ENCODE measurements around the gene TDRD10. TPM values are rescaled to one million over a fixed set of nuclear protein-coding genes. Genes with fewer than 3 reads are reported as not detected.
"Not testable (repeated sequence)": the region's sequence is repeated elsewhere in the genome, so short reads cannot be mapped to it uniquely, and the experiment has no call there.

Gene TDRD10
- total RNA-seq, 2 donors from 2014 or later, result 0.85 to 1.8 TPM

GRCh38 chr1:154483941-154484803 is 17.8 kb upstream of the TDRD10 start:
- no peak for TF ChIP-seq CTCF (IDR thresholded peaks at IDR 0.05)
- Histone ChIP-seq H3K36me3 (peaks cover 5% of the 10 kb centered on the region), H3K9me3 (no peaks in the 10 kb centered on the region), H3K4me3 (no peak overlapping the region), H3K27me3 (no peaks in the 10 kb centered on the region), H3K4me1 (peaks cover 0 to 39% of the 10 kb centered on the region in 2 donors), H3K27ac (peak overlapping the region; percentile 10 to 58)
- DNase-seq (ENCODE audit: low spot score), result no peak

- Histone ChIP-seq H3K27ac (peak overlapping the region in 1 of 2 donors; percentile 58), H3K36me3 (peaks cover 5% of the 10 kb centered on the region), H3K4me1 (peaks cover 0 to 34% of the 10 kb centered on the region in 2 donors)
These were observed 16.9 kb upstream of the TDRD10 start for GRCh38 chr1:154485106-154485505.

GRCh38 chr1:154485910-154486496 is 16.0 kb upstream of the TDRD10 start:
- Histone ChIP-seq H3K4me3 (no peak overlapping the region), H3K36me3 (peaks cover 5% of the 10 kb centered on the region), H3K27me3 (no peaks in the 10 kb centered on the region), H3K4me1 (peaks cover 0 to 25% of the 10 kb centered on the region in 2 donors), H3K9me3 (no peaks in the 10 kb centered on the region), H3K27ac (peak overlapping the region in 1 of 2 donors; percentile 11)
- DNase-seq (ENCODE audit: low spot score), result no peak
- no peak for TF ChIP-seq CTCF (IDR thresholded peaks at IDR 0.05)

More at GRCh38 chr1:154485106-154485505, 16.9 kb upstream of the TDRD10 start:
- H3K4me3 ChIP-seq, result no peak overlapping the region
- peak; percentile 79 for DNase-seq (ENCODE audit: low spot score)
- no peaks in the 10 kb centered on the region for H3K9me3 ChIP-seq
- no peaks in the 10 kb centered on the region for H3K27me3 ChIP-seq
- no peak for TF ChIP-seq CTCF (IDR thresholded peaks at IDR 0.05)

- H3K9me3 ChIP-seq; H3K4me3 ChIP-seq; H3K27me3 ChIP-seq; DNase-seq (ENCODE audit: low spot score); H3K36me3 ChIP-seq: not testable (repeated sequence)
- Histone ChIP-seq H3K27ac (peak overlapping the region in 1 of 2 donors; percentile 11), H3K4me1 (peaks cover 0 to 26% of the 10 kb centered on the region in 2 donors)
These were observed 15.3 kb upstream of the TDRD10 start for GRCh38 chr1:154486756-154487155.

- H3K27ac ChIP-seq, result peak overlapping the region in 1 of 2 donors; percentile 15
- TF ChIP-seq CTCF (IDR thresholded peaks at IDR 0.05), result no peak
- H3K4me3 ChIP-seq, result no peak overlapping the region
- peaks cover 0 to 41% of the 10 kb centered on the region in 2 donors for H3K4me1 ChIP-seq
- DNase-seq (ENCODE audit: low spot score), result no peak
- no peaks in the 10 kb centered on the region for H3K9me3 ChIP-seq
- no peaks in the 10 kb centered on the region for H3K27me3 ChIP-seq
- peaks cover 5% of the 10 kb centered on the region for H3K36me3 ChIP-seq
These were observed 13.1 kb upstream of the TDRD10 start for GRCh38 chr1:154488922-154489321.

- Histone ChIP-seq H3K4me1 (peaks cover 0 to 39% of the 10 kb centered on the region in 2 donors), H3K9me3 (no peaks in the 10 kb centered on the region), H3K36me3 (peaks cover 5% of the 10 kb centered on the region), H3K4me3 (no peak overlapping the region), H3K27me3 (no peaks in the 10 kb centered on the region), H3K27ac (peak overlapping the region in 1 of 2 donors; percentile 1)
- DNase-seq (ENCODE audit: low spot score), result no peak
- no peak for TF ChIP-seq CTCF (IDR thresholded peaks at IDR 0.05)
These were observed 12.2 kb upstream of the TDRD10 start for GRCh38 chr1:154489695-154490274.

Data from right atrium auricular region (tissue), 2 donors.